Measurements from ENCODE around the gene MAU2. TPM values are rescaled to one million over a fixed set of nuclear protein-coding genes. Genes with fewer than 3 reads are reported as not detected.

The MAU2 gene
- total and polyA plus RNA-seq, 4 donors = 7.5 to 31.0 (median 17.9) TPM

- peaks cover 6 to 52% (median 13%) of the 10 kb centered on the region in 4 donors for H3K36me3 ChIP-seq (ENCODE audit: control insufficient read depth in 4 of 4, insufficient read depth in 3 of 4, low read depth in 1 of 4, low read length in 3 of 4)
- H3K27me3 ChIP-seq (ENCODE audit: control insufficient read depth in 4 of 4, insufficient read depth in 4 of 4, low read length in 3 of 4) = no peaks in the 10 kb centered on the region
- H3K27ac ChIP-seq (ENCODE audit: low read depth in 1 of 2, low read length in 2 of 2) = no peak overlapping the region
- peaks cover 8 to 17% (median 14%) of the 10 kb centered on the region in 4 donors for H3K4me1 ChIP-seq (ENCODE audit: control insufficient read depth in 4 of 4, insufficient read depth in 4 of 4, low read length in 3 of 4)
- H3K9ac ChIP-seq (ENCODE audit: low read depth in 1 of 2, low read length in 2 of 2) = no peak overlapping the region
- TF ChIP-seq EGR1 (IDR thresholded peaks at IDR 0.05; ENCODE audit: low read depth in 2 of 2) = no peak
- no peak for TF ChIP-seq JUND (IDR thresholded peaks at IDR 0.05)
- no peak for TF ChIP-seq YY1 (IDR thresholded peaks at IDR 0.05)
- no peak for TF ChIP-seq ZBTB33 (IDR thresholded peaks at IDR 0.05)
- TF ChIP-seq RAD21 (IDR thresholded peaks at IDR 0.05) = no peak
- no peak for TF ChIP-seq REST (IDR thresholded peaks at IDR 0.05)
- no peak for TF ChIP-seq HNF4A (conservative IDR thresholded peaks at IDR 0.05)
- no peak overlapping the region for H3K4me3 ChIP-seq (ENCODE audit: low read depth in 1 of 3, low read length in 3 of 3)
- no peaks in the 10 kb centered on the region for H3K9me3 ChIP-seq (ENCODE audit: control insufficient read depth in 4 of 4, low read length in 3 of 4)
- 97% methylated on average over 19 of the region's 19 CpGs for WGBS
- DNase-seq (ENCODE audit: low spot score) = no peak
Observed at GRCh38 chr19:19279062-19279612, 41.5 kb upstream of the MAU2 start.

- Histone ChIP-seq H3K4me3 (ENCODE audit: low read depth in 1 of 3, low read length in 3 of 3) (no peak overlapping the region), H3K27me3 (ENCODE audit: control insufficient read depth in 4 of 4, insufficient read depth in 4 of 4, low read length in 3 of 4) (no peaks in the 10 kb centered on the region), H3K27ac (ENCODE audit: low read depth in 1 of 2, low read length in 2 of 2) (no peak overlapping the region), H3K36me3 (ENCODE audit: control insufficient read depth in 4 of 4, insufficient read depth in 3 of 4, low read depth in 1 of 4, low read length in 3 of 4) (peaks cover 6 to 57% (median 14%) of the 10 kb centered on the region in 4 donors), H3K9me3 (ENCODE audit: control insufficient read depth in 4 of 4, low read length in 3 of 4) (no peaks in the 10 kb centered on the region), H3K4me1 (ENCODE audit: control insufficient read depth in 4 of 4, insufficient read depth in 4 of 4, low read length in 3 of 4) (peaks cover 3 to 10% (median 8%) of the 10 kb centered on the region in 4 donors), H3K9ac (ENCODE audit: low read depth in 1 of 2, low read length in 2 of 2) (no peak overlapping the region)
- TF ChIP-seq MAX (IDR thresholded peaks at IDR 0.05) = no peak
- no peak for TF ChIP-seq RAD21 (IDR thresholded peaks at IDR 0.05)
- TF ChIP-seq YY1 (IDR thresholded peaks at IDR 0.05) = no peak
- TF ChIP-seq RXRA (IDR thresholded peaks at IDR 0.05) = no peak
- TF ChIP-seq EGR1 (IDR thresholded peaks at IDR 0.05; ENCODE audit: low read depth in 2 of 2) = no peak
- no peak for TF ChIP-seq HNF4A (conservative IDR thresholded peaks at IDR 0.05)
- TF ChIP-seq NR2F2 (IDR thresholded peaks at IDR 0.05) = no peak
- no peak for TF ChIP-seq CTCF (IDR thresholded peaks at IDR 0.05; ENCODE audit: low read depth, low read length, missing input control)
- TF ChIP-seq ZBTB33 (IDR thresholded peaks at IDR 0.05) = no peak
- no peak for TF ChIP-seq FOXA2 (IDR thresholded peaks at IDR 0.05)
- no peak for TF ChIP-seq GABPA (IDR thresholded peaks at IDR 0.05 in 1 of 2, conservative IDR thresholded peaks at IDR 0.05 in 1 of 2)
- no peak for TF ChIP-seq HNF4G (IDR thresholded peaks at IDR 0.05)
- no peak for TF ChIP-seq FOXA1 (IDR thresholded peaks at IDR 0.05)
- no peak for TF ChIP-seq REST (IDR thresholded peaks at IDR 0.05)
- no peak for TF ChIP-seq ATF3 (IDR thresholded peaks at IDR 0.05)
- TF ChIP-seq TAF1 (conservative IDR thresholded peaks at IDR 0.05) = no peak
- no peak for TF ChIP-seq JUND (IDR thresholded peaks at IDR 0.05)
- no peak for TF ChIP-seq SP1 (IDR thresholded peaks at IDR 0.05)
- DNase-seq (ENCODE audit: low spot score) = no peak
- WGBS = 83% methylated on average over 16 of the region's 16 CpGs
Observed at GRCh38 chr19:19279853-19280252, 40.8 kb upstream of the MAU2 start.
